T-helper 2 cell treated with Interferon-gamma antibody and Interleukin-4, amounts not matched to agents 5 μg/mL and 100 μg/mL, for 36 hours (primary cell): Measurements from ENCODE around the gene NPC1.
"Not testable (repeated sequence)": the region's sequence is repeated elsewhere in the genome, so short reads cannot be mapped to it uniquely, and the experiment has no call there.

Source experiments
- DNase-seq: peaks from one replicate; pipeline ENCODE4 v3.0.0; 2021; ENCODE audit warnings: low spot score
- H3K27ac Mint-ChIP-seq: one replicate; pipeline ENCODE4 v1.8.0; 2021; ENCODE audit warnings: mild to moderate bottlenecking, mixed read lengths
- H3K27me3 Mint-ChIP-seq: one replicate; pipeline ENCODE4 v1.8.0; 2021; ENCODE audit warnings: low read depth, mixed read lengths
- H3K36me3 Mint-ChIP-seq: one replicate; pipeline ENCODE4 v1.8.0; 2021; ENCODE audit warnings: low read depth, mixed read lengths
- H3K4me1 Mint-ChIP-seq: one replicate; pipeline ENCODE4 v1.8.0; 2021; ENCODE audit warnings: low read depth, mixed read lengths
- H3K4me3 Mint-ChIP-seq: one replicate; pipeline ENCODE4 v1.8.0; 2022; ENCODE audit warnings: mild to moderate bottlenecking, moderate library complexity, mixed read lengths
- H3K9me3 Mint-ChIP-seq: one replicate; pipeline ENCODE4 v1.8.0; 2021; ENCODE audit warnings: mixed read lengths

NPC1 gene

GRCh38 chr18:23618862-23619387 is 32.6 kb upstream of the NPC1 start:
- no peak for DNase-seq
- no peak overlapping the region for H3K27ac Mint-ChIP-seq
- H3K4me1 Mint-ChIP-seq = peaks cover 3% of the 10 kb centered on the region
- no peaks in the 10 kb centered on the region for H3K36me3 Mint-ChIP-seq
- H3K9me3 Mint-ChIP-seq = no peaks in the 10 kb centered on the region
- peaks cover 46% of the 10 kb centered on the region for H3K27me3 Mint-ChIP-seq
- peak overlapping the region; percentile 45 for H3K4me3 Mint-ChIP-seq

- Mint-ChIP-seq H3K27me3 (peaks cover 40% of the 10 kb centered on the region), H3K4me1 (peaks cover 3% of the 10 kb centered on the region), H3K36me3 (no peaks in the 10 kb centered on the region), H3K27ac (no peak overlapping the region), H3K9me3 (no peaks in the 10 kb centered on the region), H3K4me3 (no peak overlapping the region)
- no peak for DNase-seq
Measured at GRCh38 chr18:23617412-23618014, 31.2 kb upstream of the NPC1 start.

GRCh38 chr18:23616258-23616657 is 30.0 kb upstream of the NPC1 start:
- no peak overlapping the region for H3K4me3 Mint-ChIP-seq
- H3K27me3 Mint-ChIP-seq = peaks cover 32% of the 10 kb centered on the region
- DNase-seq = no peak
- no peaks in the 10 kb centered on the region for H3K9me3 Mint-ChIP-seq
- no peak overlapping the region for H3K27ac Mint-ChIP-seq
- no peaks in the 10 kb centered on the region for H3K36me3 Mint-ChIP-seq
- peaks cover 3% of the 10 kb centered on the region for H3K4me1 Mint-ChIP-seq

- Mint-ChIP-seq H3K27me3 (peaks cover 18% of the 10 kb centered on the region), H3K27ac (no peak overlapping the region), H3K9me3 (no peaks in the 10 kb centered on the region), H3K4me1 (peaks cover 3% of the 10 kb centered on the region), H3K36me3 (no peaks in the 10 kb centered on the region), H3K4me3 (no peak overlapping the region)
- no peak for DNase-seq
Measured at GRCh38 chr18:23614891-23615290, 28.6 kb upstream of the NPC1 start.

- no peak for DNase-seq
- no peaks in the 10 kb centered on the region for H3K36me3 Mint-ChIP-seq
- no peak overlapping the region for H3K27ac Mint-ChIP-seq
- peaks cover 14% of the 10 kb centered on the region for H3K27me3 Mint-ChIP-seq
- no peaks in the 10 kb centered on the region for H3K9me3 Mint-ChIP-seq
- H3K4me1 Mint-ChIP-seq = no peaks in the 10 kb centered on the region
- no peak overlapping the region for H3K4me3 Mint-ChIP-seq
Measured at GRCh38 chr18:23614413-23614812, 28.1 kb upstream of the NPC1 start.

- H3K36me3 Mint-ChIP-seq, DNase-seq, H3K4me3 Mint-ChIP-seq, H3K27ac Mint-ChIP-seq, H3K9me3 Mint-ChIP-seq, H3K4me1 Mint-ChIP-seq: not testable (repeated sequence)
- H3K27me3 Mint-ChIP-seq = peaks cover 13% of the 10 kb centered on the region
Measured at GRCh38 chr18:23613091-23613475, 26.8 kb upstream of the NPC1 start.

- no peak overlapping the region for H3K4me3 Mint-ChIP-seq
- DNase-seq = no peak
- peaks cover 10% of the 10 kb centered on the region for H3K27me3 Mint-ChIP-seq
- no peak overlapping the region for H3K27ac Mint-ChIP-seq
- H3K9me3 Mint-ChIP-seq = no peaks in the 10 kb centered on the region
- no peaks in the 10 kb centered on the region for H3K4me1 Mint-ChIP-seq
- no peaks in the 10 kb centered on the region for H3K36me3 Mint-ChIP-seq
Measured at GRCh38 chr18:23612434-23613090, 26.3 kb upstream of the NPC1 start.

GRCh38 chr18:23609390-23610023 is 23.2 kb upstream of the NPC1 start:
- H3K27me3 Mint-ChIP-seq = peaks cover 9% of the 10 kb centered on the region
- H3K27ac Mint-ChIP-seq = no peak overlapping the region
- no peaks in the 10 kb centered on the region for H3K9me3 Mint-ChIP-seq
- H3K36me3 Mint-ChIP-seq = no peaks in the 10 kb centered on the region
- no peak overlapping the region for H3K4me3 Mint-ChIP-seq
- H3K4me1 Mint-ChIP-seq = no peaks in the 10 kb centered on the region
- DNase-seq = no peak

- no peak for DNase-seq
- no peaks in the 10 kb centered on the region for H3K4me1 Mint-ChIP-seq
- no peaks in the 10 kb centered on the region for H3K36me3 Mint-ChIP-seq
- H3K4me3 Mint-ChIP-seq = no peak overlapping the region
- H3K9me3 Mint-ChIP-seq = no peaks in the 10 kb centered on the region
- H3K27ac Mint-ChIP-seq = no peak overlapping the region
- H3K27me3 Mint-ChIP-seq = peaks cover 9% of the 10 kb centered on the region
Measured at GRCh38 chr18:23608211-23608610, 21.9 kb upstream of the NPC1 start.

- Mint-ChIP-seq H3K36me3 (no peaks in the 10 kb centered on the region), H3K27ac (no peak overlapping the region), H3K4me1 (no peaks in the 10 kb centered on the region), H3K27me3 (peaks cover 11% of the 10 kb centered on the region), H3K4me3 (no peak overlapping the region), H3K9me3 (no peaks in the 10 kb centered on the region)
- DNase-seq = no peak
Measured at GRCh38 chr18:23605941-23606340, 19.6 kb upstream of the NPC1 start.

GRCh38 chr18:23599809-23600208 is 13.5 kb upstream of the NPC1 start:
- Mint-ChIP-seq H3K4me1 (peaks cover 5% of the 10 kb centered on the region), H3K27me3 (peaks cover 21% of the 10 kb centered on the region), H3K27ac (no peak overlapping the region), H3K36me3 (no peaks in the 10 kb centered on the region), H3K4me3 (no peak overlapping the region), H3K9me3 (no peaks in the 10 kb centered on the region)
- DNase-seq = no peak

GRCh38 chr18:23596183-23596582 is 9.9 kb upstream of the NPC1 start:
- Mint-ChIP-seq H3K9me3 (no peaks in the 10 kb centered on the region), H3K4me1 (peaks cover 5% of the 10 kb centered on the region), H3K36me3 (no peaks in the 10 kb centered on the region), H3K27ac (no peak overlapping the region), H3K4me3 (no peak overlapping the region), H3K27me3 (peaks cover 20% of the 10 kb centered on the region)
- DNase-seq = no peak

GRCh38 chr18:23595591-23595990 is 9.3 kb upstream of the NPC1 start:
- no peak overlapping the region for H3K4me3 Mint-ChIP-seq
- no peak for DNase-seq
- no peaks in the 10 kb centered on the region for H3K36me3 Mint-ChIP-seq
- no peaks in the 10 kb centered on the region for H3K9me3 Mint-ChIP-seq
- H3K4me1 Mint-ChIP-seq = peaks cover 5% of the 10 kb centered on the region
- H3K27ac Mint-ChIP-seq = no peak overlapping the region
- H3K27me3 Mint-ChIP-seq = peaks cover 15% of the 10 kb centered on the region

- DNase-seq = no peak
- Mint-ChIP-seq H3K4me3 (no peak overlapping the region), H3K9me3 (no peaks in the 10 kb centered on the region), H3K27me3 (peaks cover 11% of the 10 kb centered on the region), H3K36me3 (no peaks in the 10 kb centered on the region), H3K4me1 (peaks cover 5% of the 10 kb centered on the region), H3K27ac (no peak overlapping the region)
Measured at GRCh38 chr18:23593720-23594119, 7.4 kb upstream of the NPC1 start.
